ENCODE data around the gene SMAP2. TPM values are rescaled to one million over a fixed set of nuclear protein-coding genes. Genes with fewer than 3 reads are reported as not detected.

Gene SMAP2
- total RNA-seq, 1 experiment from 2014 or later, result 20.2 TPM

DNA sequence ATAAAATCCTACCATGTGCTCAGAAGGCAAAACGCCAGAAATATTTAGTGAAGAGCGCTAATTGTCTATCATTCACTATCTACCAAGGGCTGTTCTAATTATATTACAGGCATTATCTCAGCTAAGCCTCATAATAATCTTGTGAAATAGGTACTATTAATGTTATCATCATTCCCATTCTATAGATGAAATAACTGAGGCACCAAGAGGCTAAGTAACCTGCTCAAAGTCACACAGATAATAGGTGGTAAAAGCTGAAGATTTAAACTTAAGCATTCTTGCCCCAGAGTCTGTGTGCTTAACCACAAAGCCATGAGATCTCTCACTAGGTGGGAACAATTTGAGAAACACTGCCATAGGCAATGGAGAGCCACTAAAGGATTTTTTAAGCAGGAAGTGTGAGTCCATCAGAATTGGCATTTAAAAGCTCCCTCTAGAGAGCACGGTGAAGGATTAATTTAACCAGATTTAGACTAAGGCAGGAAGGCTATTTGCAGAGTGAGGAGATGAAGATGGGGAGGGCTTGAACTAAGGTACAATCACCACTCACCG lies 1.7 kb upstream of the SMAP2 start:
- CTCF ChIA-PET, result interaction anchor here (0.7 kb wide), 1 partner anchor 22 kb away, joined by 5 read pairs; no protein-coding TSS in a partner anchor
- POLR2A ChIA-PET, result interaction anchor here (5.9 kb wide), 1 partner anchor 17 kb away, joined by 75 read pairs; no protein-coding TSS in a partner anchor
- Mint-ChIP-seq H3K36me3 (ENCODE audit: insufficient read depth, unreplicated experiment) (peaks cover 6% of the 10 kb centered on the region), H3K27me3 (ENCODE audit: insufficient read depth, unreplicated experiment) (no peaks in the 10 kb centered on the region), H3K4me1 (ENCODE audit: insufficient read depth, unreplicated experiment) (peaks cover 19% of the 10 kb centered on the region), H3K4me3 (ENCODE audit: unreplicated experiment) (no peak overlapping the region), H3K27ac (ENCODE audit: low read depth, unreplicated experiment) (no peak overlapping the region), H3K9me3 (ENCODE audit: unreplicated experiment) (no peaks in the 10 kb centered on the region)
- no TSS peak for BruUV-seq (replicated peaks)
- TF ChIP-seq, protein P1, sequence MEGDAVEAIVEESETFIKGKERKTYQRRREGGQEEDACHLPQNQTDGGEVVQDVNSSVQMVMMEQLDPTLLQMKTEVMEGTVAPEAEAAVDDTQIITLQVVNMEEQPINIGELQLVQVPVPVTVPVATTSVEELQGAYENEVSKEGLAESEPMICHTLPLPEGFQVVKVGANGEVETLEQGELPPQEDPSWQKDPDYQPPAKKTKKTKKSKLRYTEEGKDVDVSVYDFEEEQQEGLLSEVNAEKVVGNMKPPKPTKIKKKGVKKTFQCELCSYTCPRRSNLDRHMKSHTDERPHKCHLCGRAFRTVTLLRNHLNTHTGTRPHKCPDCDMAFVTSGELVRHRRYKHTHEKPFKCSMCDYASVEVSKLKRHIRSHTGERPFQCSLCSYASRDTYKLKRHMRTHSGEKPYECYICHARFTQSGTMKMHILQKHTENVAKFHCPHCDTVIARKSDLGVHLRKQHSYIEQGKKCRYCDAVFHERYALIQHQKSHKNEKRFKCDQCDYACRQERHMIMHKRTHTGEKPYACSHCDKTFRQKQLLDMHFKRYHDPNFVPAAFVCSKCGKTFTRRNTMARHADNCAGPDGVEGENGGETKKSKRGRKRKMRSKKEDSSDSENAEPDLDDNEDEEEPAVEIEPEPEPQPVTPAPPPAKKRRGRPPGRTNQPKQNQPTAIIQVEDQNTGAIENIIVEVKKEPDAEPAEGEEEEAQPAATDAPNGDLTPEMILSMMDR (IDR thresholded peaks at IDR 0.05; ENCODE audit: unreplicated experiment), result no peak
- DNase-seq (ENCODE audit: unreplicated experiment), result no peak
- intact Hi-C loops (cut with micrococcal nuclease), result no loop called here

DNA sequence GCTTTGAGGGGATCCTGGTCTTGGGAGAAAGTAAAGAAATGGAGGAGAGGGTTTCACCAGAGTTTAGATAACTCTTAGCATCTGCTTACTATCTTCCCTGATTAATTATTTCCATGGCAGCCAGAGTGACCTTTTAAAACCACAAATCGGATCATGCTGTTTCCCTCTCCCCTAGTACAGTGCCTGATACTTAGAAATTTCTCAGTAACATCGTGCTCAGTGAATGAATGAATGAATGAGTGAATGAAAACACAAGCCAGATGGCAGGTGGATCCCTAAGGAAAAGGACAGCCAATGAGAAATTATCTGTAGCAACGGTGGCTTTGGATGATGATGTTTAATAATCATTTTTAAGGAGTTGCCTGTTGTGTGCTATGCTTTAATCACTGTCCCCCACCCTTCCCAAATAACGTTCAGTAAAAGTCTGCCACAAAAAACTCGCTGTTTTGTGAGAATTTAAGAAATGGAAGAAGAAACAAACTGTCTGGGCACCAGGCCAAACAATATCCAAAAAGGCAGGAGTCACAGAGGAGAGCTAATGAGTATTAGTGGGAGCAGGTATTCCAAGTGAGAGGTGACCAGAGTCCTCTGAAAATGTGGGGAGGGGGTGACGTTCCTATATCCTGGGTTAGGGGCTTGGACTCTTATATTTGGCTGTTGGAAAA lies 737 bp upstream of the SMAP2 start:
- POLR2A ChIA-PET, result interaction anchor here (0.6 to 5.9 kb wide), 16 partner anchors 9 to 1506 kb away, joined by 3 to 75 read pairs (median 4); partner anchors contain the start of genes NFYC and ZFP69B
- no TSS peak for BruUV-seq (replicated peaks)

DNA sequence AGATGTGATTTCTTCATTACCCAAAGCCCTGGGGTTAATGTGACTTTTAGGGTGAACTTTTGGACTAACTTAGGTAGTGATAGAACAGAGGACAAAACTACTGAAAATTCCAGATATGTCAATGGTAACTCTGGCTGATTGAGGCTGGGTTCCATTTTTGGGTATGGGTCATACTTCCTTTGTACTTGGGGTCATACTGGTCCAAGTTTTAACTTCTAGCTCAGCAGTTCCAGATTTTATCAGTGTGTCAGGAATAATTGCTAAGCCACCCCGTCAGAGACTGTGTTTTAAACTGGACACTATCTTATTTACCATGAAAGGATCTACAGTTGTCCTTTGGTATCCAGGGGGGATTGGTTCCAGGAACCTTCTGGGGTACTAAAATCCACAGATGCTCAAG lies 4.0 kb downstream of the SMAP2 start:
- Mint-ChIP-seq H3K27ac (ENCODE audit: low read depth, unreplicated experiment) (no peak overlapping the region), H3K4me3 (ENCODE audit: unreplicated experiment) (no peak overlapping the region), H3K4me1 (ENCODE audit: insufficient read depth, unreplicated experiment) (peaks cover 34% of the 10 kb centered on the region), H3K36me3 (ENCODE audit: insufficient read depth, unreplicated experiment) (peaks cover 6% of the 10 kb centered on the region), H3K27me3 (ENCODE audit: insufficient read depth, unreplicated experiment) (no peaks in the 10 kb centered on the region), H3K9me3 (ENCODE audit: unreplicated experiment) (no peaks in the 10 kb centered on the region)
- TF ChIP-seq, protein P1 (IDR thresholded peaks at IDR 0.05; ENCODE audit: unreplicated experiment), result no peak
- intact Hi-C loops (cut with micrococcal nuclease), result no loop called here
- ChIA-PET POLR2A (no interaction called here), CTCF (interaction anchor here (1.4 kb wide), 1 partner anchor 39 kb away, joined by 3 read pairs; no protein-coding TSS in a partner anchor)
- BruUV-seq (replicated peaks), result no TSS peak
- no peak for DNase-seq (ENCODE audit: unreplicated experiment)

More for the DNA sequence above, 737 bp upstream of the SMAP2 start:
- peak; percentile 9 for DNase-seq (ENCODE audit: unreplicated experiment)
- TF ChIP-seq, protein P1 (IDR thresholded peaks at IDR 0.05; ENCODE audit: unreplicated experiment), result no peak
- Mint-ChIP-seq H3K27ac (ENCODE audit: low read depth, unreplicated experiment) (no peak overlapping the region), H3K36me3 (ENCODE audit: insufficient read depth, unreplicated experiment) (peaks cover 6% of the 10 kb centered on the region), H3K4me3 (ENCODE audit: unreplicated experiment) (peak overlapping the region; percentile 90), H3K4me1 (ENCODE audit: insufficient read depth, unreplicated experiment) (peaks cover 19% of the 10 kb centered on the region), H3K9me3 (ENCODE audit: unreplicated experiment) (no peaks in the 10 kb centered on the region), H3K27me3 (ENCODE audit: insufficient read depth, unreplicated experiment) (no peaks in the 10 kb centered on the region)
- intact Hi-C loops (cut with micrococcal nuclease), result no loop called here
- CTCF ChIA-PET, result interaction anchor here (0.8 to 1.3 kb wide), 3 partner anchors 8 to 287 kb away, joined by 3 to 7 read pairs (median 3); no protein-coding TSS in a partner anchor

DNA sequence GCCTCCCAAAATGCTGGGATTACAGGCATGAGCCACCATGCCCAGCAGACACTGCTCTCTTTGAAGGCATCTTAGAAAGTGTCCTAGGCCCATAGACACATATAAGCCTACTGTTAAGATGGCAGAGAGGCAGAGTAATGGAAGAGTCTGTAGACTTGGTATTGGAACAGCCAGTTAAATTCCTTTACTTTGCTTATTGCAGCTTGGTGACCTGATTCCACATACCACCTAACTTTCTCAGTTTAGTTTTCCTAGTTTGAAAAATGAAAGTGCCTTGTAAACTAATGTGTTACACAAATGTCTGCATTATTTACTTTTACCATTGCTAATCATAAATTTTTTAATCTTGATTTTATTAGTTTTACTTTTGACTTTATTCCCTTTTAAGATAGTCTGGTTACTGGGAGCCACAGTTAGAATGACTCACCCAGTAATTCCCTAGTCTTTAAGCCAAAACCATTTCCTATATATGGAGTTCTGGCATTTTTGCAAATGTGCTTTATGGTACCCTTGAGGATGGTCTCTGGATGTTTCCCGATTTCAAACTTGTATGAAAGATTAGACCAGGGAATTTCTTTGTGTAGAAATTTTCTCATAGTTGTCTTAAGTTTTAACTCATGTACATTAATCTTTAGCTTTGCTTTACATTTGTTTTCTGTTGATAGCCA lies 6.4 kb downstream of the SMAP2 start:
- H3K9me3 Mint-ChIP-seq (ENCODE audit: unreplicated experiment), result no peaks in the 10 kb centered on the region
- peak; percentile 11 for DNase-seq (ENCODE audit: unreplicated experiment)
- no peak overlapping the region for H3K27ac Mint-ChIP-seq (ENCODE audit: low read depth, unreplicated experiment)
- intact Hi-C loops (cut with micrococcal nuclease), result no loop called here
- ChIA-PET POLR2A (interaction anchor here (0.8 kb wide), 1 partner anchor 124 kb away, joined by 3 read pairs; no protein-coding TSS in a partner anchor), CTCF (interaction anchor here (0.6 kb wide), 1 partner anchor 196 kb away, joined by 4 read pairs; no protein-coding TSS in a partner anchor)
- BruUV-seq (replicated peaks), result no TSS peak
- no peaks in the 10 kb centered on the region for H3K27me3 Mint-ChIP-seq (ENCODE audit: insufficient read depth, unreplicated experiment)
- TF ChIP-seq, protein P1 (IDR thresholded peaks at IDR 0.05; ENCODE audit: unreplicated experiment), result no peak
- no peak overlapping the region for H3K4me3 Mint-ChIP-seq (ENCODE audit: unreplicated experiment)
- H3K4me1 Mint-ChIP-seq (ENCODE audit: insufficient read depth, unreplicated experiment), result peaks cover 19% of the 10 kb centered on the region
- H3K36me3 Mint-ChIP-seq (ENCODE audit: insufficient read depth, unreplicated experiment), result peaks cover 6% of the 10 kb centered on the region

Measured in MCF 10A (cell line).